Measurements from ENCODE around the gene ANO6. TPM values are rescaled to one million over a fixed set of nuclear protein-coding genes. Genes with fewer than 3 reads are reported as not detected.
A peak's percentile ranks its signal among the peaks of the same experiment; 100 is the strongest.

Gene ANO6
- total RNA-seq, 3 donors from 2014 or later, result 71.8 to 141 (median 76.5) TPM

- Histone ChIP-seq H3K4me3 (no peak overlapping the region), H3K27me3 (no peaks in the 10 kb centered on the region), H3K27ac (peak overlapping the region; percentile 56 to 71), H3K36me3 (no peaks in the 10 kb centered on the region), H3K4me1 (peaks cover 6 to 20% of the 10 kb centered on the region in 2 donors), H3K9me3 (no peaks in the 10 kb centered on the region)
- intact Hi-C loops (cut with DNase I; ENCODE audit: low total_unique reads), result no loop called here
- TF ChIP-seq, protein P1, sequence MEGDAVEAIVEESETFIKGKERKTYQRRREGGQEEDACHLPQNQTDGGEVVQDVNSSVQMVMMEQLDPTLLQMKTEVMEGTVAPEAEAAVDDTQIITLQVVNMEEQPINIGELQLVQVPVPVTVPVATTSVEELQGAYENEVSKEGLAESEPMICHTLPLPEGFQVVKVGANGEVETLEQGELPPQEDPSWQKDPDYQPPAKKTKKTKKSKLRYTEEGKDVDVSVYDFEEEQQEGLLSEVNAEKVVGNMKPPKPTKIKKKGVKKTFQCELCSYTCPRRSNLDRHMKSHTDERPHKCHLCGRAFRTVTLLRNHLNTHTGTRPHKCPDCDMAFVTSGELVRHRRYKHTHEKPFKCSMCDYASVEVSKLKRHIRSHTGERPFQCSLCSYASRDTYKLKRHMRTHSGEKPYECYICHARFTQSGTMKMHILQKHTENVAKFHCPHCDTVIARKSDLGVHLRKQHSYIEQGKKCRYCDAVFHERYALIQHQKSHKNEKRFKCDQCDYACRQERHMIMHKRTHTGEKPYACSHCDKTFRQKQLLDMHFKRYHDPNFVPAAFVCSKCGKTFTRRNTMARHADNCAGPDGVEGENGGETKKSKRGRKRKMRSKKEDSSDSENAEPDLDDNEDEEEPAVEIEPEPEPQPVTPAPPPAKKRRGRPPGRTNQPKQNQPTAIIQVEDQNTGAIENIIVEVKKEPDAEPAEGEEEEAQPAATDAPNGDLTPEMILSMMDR (IDR thresholded peaks at IDR 0.05), result no peak
- TF ChIP-seq POLR2A (IDR thresholded peaks at IDR 0.05) (no peak), POLR2AphosphoS5 (IDR thresholded peaks at IDR 0.05) (no peak)
- DNase-seq (ENCODE audit: low spot score in 2 of 2), result no peak
Observed at GRCh38 chr12:45220363-45220931, 4.6 kb downstream of the ANO6 start.

GRCh38 chr12:45220969-45221368, 5.1 kb downstream of the ANO6 start:
- DNase-seq (ENCODE audit: low spot score in 2 of 2), result no peak
- TF ChIP-seq POLR2A (IDR thresholded peaks at IDR 0.05) (no peak), POLR2AphosphoS5 (IDR thresholded peaks at IDR 0.05) (no peak)
- TF ChIP-seq, protein P1 (IDR thresholded peaks at IDR 0.05), result no peak
- Histone ChIP-seq H3K4me1 (peaks cover 6 to 20% of the 10 kb centered on the region in 2 donors), H3K36me3 (no peaks in the 10 kb centered on the region), H3K9me3 (no peaks in the 10 kb centered on the region), H3K27me3 (no peaks in the 10 kb centered on the region), H3K4me3 (no peak overlapping the region), H3K27ac (peak overlapping the region; percentile 56 to 71)
- intact Hi-C loops (cut with DNase I; ENCODE audit: low total_unique reads), result no loop called here

- H3K4me3 ChIP-seq, result no peak overlapping the region
- H3K27ac ChIP-seq, result no peak overlapping the region
- no peaks in the 10 kb centered on the region for H3K27me3 ChIP-seq
- no peak for DNase-seq (ENCODE audit: low spot score in 2 of 2)
- no peaks in the 10 kb centered on the region for H3K36me3 ChIP-seq
- no peaks in the 10 kb centered on the region for H3K9me3 ChIP-seq
- peaks cover 6 to 14% of the 10 kb centered on the region in 2 donors for H3K4me1 ChIP-seq
- TF ChIP-seq, protein P1 (IDR thresholded peaks at IDR 0.05), result no peak
- TF ChIP-seq POLR2AphosphoS5 (IDR thresholded peaks at IDR 0.05), result no peak
- TF ChIP-seq POLR2A (IDR thresholded peaks at IDR 0.05), result no peak
- intact Hi-C loops (cut with DNase I; ENCODE audit: low total_unique reads), result no loop called here
Observed at GRCh38 chr12:45223868-45224267, 8.0 kb downstream of the ANO6 start.

- TF ChIP-seq POLR2AphosphoS5 (IDR thresholded peaks at IDR 0.05) (no peak), POLR2A (IDR thresholded peaks at IDR 0.05) (no peak)
- TF ChIP-seq, protein P1 (IDR thresholded peaks at IDR 0.05), result no peak
- intact Hi-C loops (cut with DNase I; ENCODE audit: low total_unique reads), result no loop called here
- Histone ChIP-seq H3K9me3 (no peaks in the 10 kb centered on the region), H3K4me1 (peaks cover 6 to 13% of the 10 kb centered on the region in 2 donors), H3K27me3 (no peaks in the 10 kb centered on the region), H3K4me3 (no peak overlapping the region), H3K36me3 (no peaks in the 10 kb centered on the region), H3K27ac (no peak overlapping the region)
- DNase-seq (ENCODE audit: low spot score in 2 of 2), result no peak
Observed at GRCh38 chr12:45224311-45224710, 8.4 kb downstream of the ANO6 start.

- H3K27ac ChIP-seq, result no peak overlapping the region
- no peaks in the 10 kb centered on the region for H3K4me1 ChIP-seq
- no peaks in the 10 kb centered on the region for H3K9me3 ChIP-seq
- intact Hi-C loops (cut with DNase I; ENCODE audit: low total_unique reads), result no loop called here
- DNase-seq (ENCODE audit: low spot score in 2 of 2), result no peak
- H3K27me3 ChIP-seq, result no peaks in the 10 kb centered on the region
- H3K36me3 ChIP-seq, result no peaks in the 10 kb centered on the region
- TF ChIP-seq, protein P1 (IDR thresholded peaks at IDR 0.05), result no peak
- no peak for TF ChIP-seq POLR2AphosphoS5 (IDR thresholded peaks at IDR 0.05)
- TF ChIP-seq POLR2A (IDR thresholded peaks at IDR 0.05), result no peak
- H3K4me3 ChIP-seq, result no peak overlapping the region
Observed at GRCh38 chr12:45226021-45226420, 10.1 kb downstream of the ANO6 start.

Data from breast epithelium (tissue), 4 donors.